GM18498 (cell line): ENCODE measurements around the gene RPF1.
"Not testable (repeated sequence)": the region's sequence is repeated elsewhere in the genome, so short reads cannot be mapped to it uniquely, and the experiment has no call there.

Experiments
- ATAC-seq: cut with Tn5 transposase; IDR thresholded peaks from one replicate; pipeline ENCODE4 v1.9.1; 2021; ENCODE audit warnings: mild to moderate bottlenecking, moderate library complexity; ENCODE audit not compliant: unreplicated experiment

Gene RPF1

DNA sequence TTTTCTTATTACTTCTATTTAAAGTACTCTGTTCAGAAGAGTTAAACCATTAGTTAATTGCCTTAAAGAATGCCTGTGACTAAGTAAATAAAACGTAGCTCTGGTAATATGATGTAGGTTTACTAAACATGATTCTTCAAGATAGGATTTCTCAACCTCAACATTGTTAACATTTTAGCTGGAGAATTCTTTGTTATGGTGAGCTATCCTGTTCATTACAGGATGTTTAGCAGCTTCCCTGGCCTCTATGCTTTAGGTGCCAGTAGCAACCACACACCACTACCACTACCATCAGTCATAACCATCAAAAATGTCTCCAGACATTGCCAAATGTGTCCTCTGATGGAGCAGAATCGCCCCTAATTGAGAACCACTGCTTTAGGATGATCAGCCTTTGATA lies 10.7 kb downstream of the RPF1 start:
- ATAC-seq, result no peak

DNA sequence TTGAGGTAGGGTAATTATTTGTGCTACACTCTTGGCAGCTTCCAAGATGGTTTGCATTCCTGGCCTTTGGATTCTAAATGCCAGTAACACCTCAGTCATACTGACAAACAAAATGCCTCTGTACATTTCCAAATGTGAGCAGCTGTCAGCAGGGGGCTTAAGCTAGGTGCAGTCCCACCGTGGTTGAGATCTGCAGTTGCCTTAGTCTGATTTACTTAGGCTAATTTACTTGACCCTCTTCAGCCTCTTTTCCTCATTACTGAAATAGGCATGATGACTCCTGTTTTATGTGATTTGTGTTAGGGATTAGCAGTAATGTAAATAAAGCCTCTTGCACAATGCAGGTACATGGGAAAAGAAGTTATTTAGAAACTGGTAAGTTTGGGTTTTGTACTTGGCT lies 13.7 kb downstream of the RPF1 start:
- ATAC-seq, result no peak

- no peak for ATAC-seq
Measured at GRCh38 chr1:84493747-84494146, 14.7 kb downstream of the RPF1 start.

GRCh38 chr1:84496498-84496897 lies 17.4 kb downstream of the RPF1 start:
- no peak for ATAC-seq

DNA sequence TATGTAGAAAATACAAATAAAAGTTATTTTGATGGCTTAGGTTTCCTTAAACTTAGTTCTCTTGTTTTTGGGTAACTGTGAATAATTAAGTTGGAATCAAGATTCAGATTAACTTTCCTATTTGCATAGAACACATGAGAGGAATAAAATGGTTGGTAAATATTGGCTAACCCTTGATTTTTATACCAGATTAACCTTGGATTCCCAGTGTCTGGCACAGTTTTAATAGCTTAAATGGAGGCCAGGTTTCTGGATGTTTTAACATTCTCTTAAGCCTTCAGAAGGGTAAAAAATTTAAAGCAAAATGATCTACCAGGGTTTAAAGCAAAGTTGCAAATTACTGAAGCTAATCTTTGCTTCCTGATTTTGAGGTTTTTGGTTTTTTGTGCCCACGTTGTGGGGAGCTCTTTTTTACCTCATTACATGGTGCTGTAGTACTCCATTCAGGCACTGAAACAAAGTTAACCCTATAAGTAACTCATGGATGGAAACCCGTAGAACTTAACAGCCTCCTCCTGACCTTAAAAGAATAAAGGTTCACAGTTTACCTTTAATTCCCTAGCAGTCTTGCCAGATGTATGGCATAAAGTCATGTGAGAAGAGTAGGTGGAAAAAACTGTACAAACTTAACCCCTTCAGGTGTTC lies 18.7 kb downstream of the RPF1 start:
- no peak for ATAC-seq

GRCh38 chr1:84502927-84503326 lies 23.9 kb downstream of the RPF1 start:
- ATAC-seq, result no peak

GRCh38 chr1:84504580-84505492 lies 25.8 kb downstream of the RPF1 start:
- no peak for ATAC-seq

DNA sequence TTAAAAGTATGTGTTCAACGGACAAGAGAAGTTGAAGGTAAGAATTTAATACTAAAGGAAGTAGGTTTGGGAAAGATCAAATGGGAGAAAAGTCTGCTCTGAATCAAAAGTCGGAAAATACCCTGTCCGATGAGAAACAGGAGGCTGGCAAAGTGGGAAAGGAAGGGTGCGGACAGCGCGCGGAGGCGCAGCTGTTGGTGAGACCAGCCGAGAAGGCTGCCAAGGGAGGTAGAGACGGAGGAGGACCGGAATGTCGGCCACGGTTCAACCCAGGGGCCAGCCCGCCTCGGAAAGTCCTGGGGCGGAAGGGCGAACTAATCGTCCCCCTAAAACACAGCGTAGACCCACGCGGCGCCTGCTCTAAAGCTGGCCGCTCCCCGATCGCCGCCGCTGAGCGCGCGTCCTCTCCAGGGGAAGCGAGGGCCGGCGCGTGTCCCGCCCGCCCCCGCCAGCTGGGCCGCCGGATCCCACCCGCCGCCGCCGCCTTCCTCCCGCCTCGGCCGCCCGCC lies 26.5 kb downstream of the RPF1 start:
- ATAC-seq, result peak; percentile 38

- peak; percentile 85 for ATAC-seq
Measured at GRCh38 chr1:84506002-84506728, 27.1 kb downstream of the RPF1 start, which contains the start of the genes GNG5 and SPATA1. Gene GNG5, minus strand, starts transcription at chr1:84506581. Its CDS starts 490 bp downstream, at chr1:84506091. Gene SPATA1, plus strand, starts transcription at chr1:84506386. Its CDS starts 9,974 bp downstream, at chr1:84516360.

DNA sequence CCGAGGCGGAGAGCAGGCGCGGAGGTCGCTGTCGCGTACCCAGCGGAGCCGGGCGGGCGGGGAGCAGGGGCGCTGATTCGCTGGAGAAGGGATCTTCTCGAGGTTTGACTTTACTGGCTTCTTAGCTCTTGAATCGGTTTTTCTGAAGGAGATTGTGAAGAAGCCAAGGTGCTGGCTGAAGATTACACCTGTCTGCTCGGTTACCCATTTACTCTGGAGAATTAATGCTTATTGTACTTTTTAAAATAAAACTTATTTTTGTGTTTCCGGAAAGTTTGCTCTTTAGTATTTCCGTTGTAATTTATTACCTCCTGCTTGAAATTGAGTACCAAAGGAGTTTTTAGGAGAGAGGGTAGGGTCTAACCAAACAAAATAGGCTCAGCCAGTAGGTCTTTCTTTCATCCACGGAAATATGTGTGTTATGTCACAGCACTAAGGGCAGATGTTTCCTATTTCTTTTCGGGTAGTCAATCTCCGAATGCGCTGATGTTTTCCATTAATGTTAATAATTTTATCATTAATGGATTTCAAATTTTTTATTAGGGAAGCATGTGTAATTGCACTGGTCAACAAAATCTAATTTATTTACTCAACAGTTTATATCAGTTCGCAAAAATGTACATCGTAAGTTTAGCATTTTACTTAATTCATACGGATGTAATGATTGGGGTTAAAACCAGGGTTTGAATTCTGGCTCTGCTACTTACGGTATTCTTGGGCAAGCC lies 27.8 kb downstream of the RPF1 start:
- ATAC-seq, result no peak

- ATAC-seq, result not testable (repeated sequence)
Measured at GRCh38 chr1:84507887-84508286, 28.8 kb downstream of the RPF1 start.

- no peak for ATAC-seq
Measured at GRCh38 chr1:84508510-84508909, 29.4 kb downstream of the RPF1 start.

DNA sequence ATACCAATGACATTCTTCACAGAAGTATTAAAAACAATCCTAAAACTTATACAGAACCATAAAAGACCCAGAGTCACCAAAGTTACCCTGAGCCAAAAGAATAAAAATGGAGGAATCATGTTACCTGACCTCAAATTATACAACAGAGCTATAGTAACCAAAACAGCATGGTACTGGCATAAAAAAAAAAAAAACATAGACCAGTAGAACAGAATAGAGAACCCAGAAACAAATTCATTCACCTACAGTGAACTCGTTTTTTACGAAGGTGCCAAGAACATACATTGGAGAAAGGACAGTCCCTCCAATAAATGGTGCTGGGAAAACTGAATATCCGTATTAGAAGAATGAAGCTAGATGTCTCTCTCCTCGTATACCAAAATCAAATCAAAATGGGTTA lies 30.0 kb downstream of the RPF1 start:
- no peak for ATAC-seq

- ATAC-seq, result no peak
Measured at GRCh38 chr1:84510165-84510564, 31.1 kb downstream of the RPF1 start.

DNA sequence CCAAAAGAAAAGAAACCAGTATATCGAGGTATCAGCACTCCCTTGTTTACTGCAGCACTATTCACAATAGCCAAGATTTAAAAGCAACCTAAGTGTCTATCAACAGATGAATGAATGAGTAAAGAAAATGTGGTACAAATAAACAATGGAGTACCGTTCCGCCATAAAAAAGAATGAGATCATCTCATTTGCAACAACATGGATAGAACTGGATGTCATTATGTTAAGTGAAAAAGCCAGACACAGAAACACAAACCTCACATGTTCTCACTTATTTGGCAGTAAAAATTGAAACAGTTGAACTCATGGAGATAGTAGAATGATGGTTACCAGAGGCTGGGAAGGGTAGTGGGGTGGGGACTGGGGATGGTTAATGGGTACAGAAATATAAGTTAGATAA lies 31.6 kb downstream of the RPF1 start:
- ATAC-seq, result no peak

- no peak for ATAC-seq
Measured at GRCh38 chr1:84524590-84524989, 45.5 kb downstream of the RPF1 start.

DNA sequence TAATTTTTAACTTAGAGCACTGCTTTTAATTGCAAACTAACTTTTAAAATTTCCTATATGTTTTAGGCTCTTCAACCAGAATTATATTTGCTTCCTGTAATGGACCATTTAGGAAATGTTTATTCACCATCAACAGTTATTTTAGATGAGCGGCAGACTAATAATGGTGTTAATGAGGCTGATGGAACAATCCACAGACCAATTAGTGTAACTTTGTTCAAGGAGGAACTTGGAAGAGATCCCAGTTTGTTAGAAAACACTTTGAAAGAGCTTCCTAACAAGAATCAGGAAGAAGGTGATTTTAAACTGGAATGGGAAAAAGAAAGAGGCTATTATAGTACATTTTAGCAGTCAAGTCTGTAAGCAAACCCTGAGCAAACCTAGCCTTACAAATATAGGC lies 46.7 kb downstream of the RPF1 start:
- no peak for ATAC-seq

DNA sequence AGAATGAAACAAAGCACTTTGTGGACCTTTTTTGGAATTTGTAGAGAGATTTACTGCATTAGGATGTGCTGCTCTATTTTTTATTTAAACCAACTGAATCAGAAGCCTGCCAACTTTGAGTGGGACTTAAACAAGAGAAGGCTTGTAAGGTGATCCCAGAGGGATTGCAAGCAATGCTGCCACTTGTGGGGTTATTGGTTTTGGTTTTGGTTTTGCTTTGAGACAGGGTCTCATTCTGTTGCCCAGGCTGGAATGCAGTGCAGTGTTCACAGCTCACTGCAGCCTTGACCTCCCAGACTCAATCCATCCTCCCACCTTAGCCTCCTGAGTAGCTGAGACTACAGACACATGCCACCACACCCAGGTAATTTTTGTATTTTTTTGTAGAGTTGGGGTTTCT lies 59.5 kb downstream of the RPF1 start:
- ATAC-seq, result no peak

GRCh38 chr1:84539972-84540371 lies 60.9 kb downstream of the RPF1 start:
- no peak for ATAC-seq

DNA sequence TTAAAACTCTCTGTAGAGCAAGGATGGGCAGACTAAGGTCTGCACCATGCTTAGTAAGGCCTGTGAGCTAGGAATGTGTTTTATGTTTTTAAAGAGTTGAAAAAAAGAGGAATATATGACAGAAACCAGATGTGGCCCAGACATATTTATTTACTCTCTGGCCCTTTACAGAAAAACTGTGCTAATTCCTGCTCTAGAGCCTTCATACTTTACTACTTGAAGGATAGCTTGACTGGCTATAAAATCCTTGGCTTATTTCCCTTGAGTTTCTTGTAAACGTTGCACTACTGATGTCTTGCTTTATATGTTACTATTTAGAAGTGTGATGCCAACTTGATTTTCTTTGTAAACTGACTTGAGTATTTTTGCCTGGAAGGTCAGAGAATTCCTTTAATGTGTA lies 61.7 kb downstream of the RPF1 start:
- no peak for ATAC-seq

DNA sequence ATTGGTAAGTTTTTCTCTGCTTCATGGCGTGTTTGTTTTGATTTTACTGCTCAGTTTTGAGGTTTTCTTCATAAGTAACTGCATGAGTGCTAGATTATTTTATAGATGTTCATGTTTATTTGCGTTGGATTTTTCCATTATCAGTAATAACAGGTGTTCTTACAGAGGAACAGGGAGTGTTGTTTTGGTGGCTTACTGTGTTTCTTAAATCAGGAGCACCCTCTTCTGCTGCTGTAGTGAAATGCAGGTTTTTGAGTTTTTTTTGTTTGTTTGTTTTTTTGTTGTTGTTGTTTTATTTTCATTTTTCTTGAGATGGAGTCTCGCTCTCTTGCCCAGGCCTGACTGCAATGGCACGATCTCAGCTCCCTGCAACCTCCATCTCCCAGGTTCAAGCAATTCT lies 62.6 kb downstream of the RPF1 start:
- no peak for ATAC-seq
